GM18861 (cell line): ENCODE measurements around the gene PTER.

ENCODE experiments used
- ATAC-seq: cut with Tn5 transposase; IDR thresholded peaks from one replicate; pipeline ENCODE4 v1.9.1; 2021; ENCODE audit not compliant: unreplicated experiment

PTER gene

GRCh38 chr10:16466001-16466400, 29.2 kb downstream of the PTER start:
- ATAC-seq = no peak

GRCh38 chr10:16470747-16471146, 33.9 kb downstream of the PTER start:
- no peak for ATAC-seq

GRCh38 chr10:16472828-16473227, 36.0 kb downstream of the PTER start:
- no peak for ATAC-seq

- ATAC-seq = no peak
Measured at GRCh38 chr10:16477757-16478156, 40.9 kb downstream of the PTER start.

- no peak for ATAC-seq
Measured at GRCh38 chr10:16478801-16479200, 42.0 kb downstream of the PTER start.

- ATAC-seq = no peak
Measured at GRCh38 chr10:16481052-16481728, 44.4 kb downstream of the PTER start.

- no peak for ATAC-seq
Measured at GRCh38 chr10:16483241-16483917, 46.6 kb downstream of the PTER start.

GRCh38 chr10:16490511-16490910, 53.7 kb downstream of the PTER start:
- no peak for ATAC-seq

- no peak for ATAC-seq
Measured at GRCh38 chr10:16491933-16492332, 55.1 kb downstream of the PTER start.

GRCh38 chr10:16493884-16494536, 57.2 kb downstream of the PTER start:
- ATAC-seq = no peak

GRCh38 chr10:16497911-16498310, 61.1 kb downstream of the PTER start:
- ATAC-seq = no peak

- ATAC-seq = no peak
Measured at GRCh38 chr10:16505161-16505560, 68.4 kb downstream of the PTER start.

GRCh38 chr10:16509996-16510395, 73.2 kb downstream of the PTER start:
- ATAC-seq = no peak

- ATAC-seq = no peak
Measured at GRCh38 chr10:16510843-16511242, 74.0 kb downstream of the PTER start.

GRCh38 chr10:16518822-16519221, 82.0 kb downstream of the PTER start:
- no peak for ATAC-seq

GRCh38 chr10:16519250-16519907, 82.6 kb downstream of the PTER start:
- ATAC-seq = peak; percentile 47

- no peak for ATAC-seq
Measured at GRCh38 chr10:16519908-16520861, 83.4 kb downstream of the PTER start.

- peak; percentile 40 for ATAC-seq
Measured at GRCh38 chr10:16520900-16521299, 84.1 kb downstream of the PTER start.

GRCh38 chr10:16521311-16522016, 84.7 kb downstream of the PTER start, which contains the start of gene C1QL3:
Gene C1QL3, minus strand, starts transcription at chr10:16521879. Its CDS starts 814 bp downstream, at chr10:16521065.
- peak; percentile 20 for ATAC-seq

- no peak for ATAC-seq
Measured at GRCh38 chr10:16527452-16527851, 90.6 kb downstream of the PTER start.
